A673 (cell line): ENCODE results near the gene ST7L. TPM values are rescaled to one million over a fixed set of nuclear protein-coding genes. Genes with fewer than 3 reads are reported as not detected.

Source experiments
- BruUV-seq: library from RNA; stranded (reverse); fragments of 400-500 nt; replicated peaks from 2 replicates; lab custom pipeline; 2021; lab: Mats Ljungman, UMichigan
- CTCF ChIA-PET: fragments of 300-600 bp; sonication (Branson Sonifier 250); formaldehyde crosslinking; loops from one replicate; lab custom pipeline; 2022; ENCODE audit warnings: antibody characterized with exemption; lab: Charles Lee
- POLR2A ChIA-PET: fragments of 300-600 bp; sonication (Branson Sonifier 250); formaldehyde crosslinking; loops from one replicate; lab custom pipeline; 2022; ENCODE audit warnings: antibody characterized with exemption; ENCODE audit not compliant: low non-redundant PET; lab: Charles Lee
- DNase-seq: peaks from one replicate; pipeline ENCODE4 v3.0.0-alpha.2; 2015; ENCODE audit warnings: low spot score
- H3K27ac ChIP-seq: fragments of 200-600 bp; sonication (generic); 2 replicates; pipeline ENCODE4 v1.5.1; 2016; ENCODE audit warnings: mixed run types, low read depth, mild to moderate bottlenecking, mixed read lengths, antibody characterized with exemption, low read length; ENCODE audit not compliant: poor library complexity, severe bottlenecking
- H3K27me3 ChIP-seq: fragments of 200-600 bp; sonication (generic); replicated peaks from 2 replicates; pipeline ENCODE4 v1.6.1; 2017; ENCODE audit warnings: mixed run types, low read depth, mild to moderate bottlenecking, mixed read lengths, antibody characterized with exemption, low read length; ENCODE audit not compliant: insufficient read depth, poor library complexity
- H3K36me3 ChIP-seq: fragments of 200-600 bp; sonication (generic); 2 replicates; pipeline ENCODE4 v1.6.1; 2016; ENCODE audit warnings: mixed run types, mild to moderate bottlenecking, mixed read lengths, antibody characterized with exemption, low read length; ENCODE audit not compliant: insufficient read depth, poor library complexity, severe bottlenecking
- H3K4me1 ChIP-seq: fragments of 200-600 bp; sonication (generic); 2 replicates; pipeline ENCODE4 v1.6.1; 2017; ENCODE audit warnings: mixed run types, mild to moderate bottlenecking, mixed read lengths, antibody characterized with exemption, low read length; ENCODE audit not compliant: insufficient read depth, poor library complexity, severe bottlenecking
- H3K4me3 ChIP-seq: fragments of 200-600 bp; sonication (generic); 2 replicates; pipeline ENCODE4 v1.5.1; 2016; ENCODE audit warnings: low read depth, mixed run types, mild to moderate bottlenecking, mixed read lengths, low read length; ENCODE audit not compliant: poor library complexity, severe bottlenecking
- H3K9me3 ChIP-seq: fragments of 200-600 bp; sonication (generic); 2 replicates; pipeline ENCODE4 v1.6.1; 2016; ENCODE audit warnings: mixed run types, low read depth, mild to moderate bottlenecking, mixed read lengths, antibody characterized with exemption, low read length; ENCODE audit not compliant: poor library complexity, severe bottlenecking
- CTCF ChIP-seq: fragments of 300-800, 200-600 bp; sonication (generic); conservative IDR thresholded peaks from 2 replicates; pipeline ENCODE4 v1.5.1; 2017; ENCODE audit warnings: low read depth, mild to moderate bottlenecking, antibody characterized with exemption, low read length, moderate library complexity, mixed read lengths
- EZH2 ChIP-seq: fragments of 200-600 bp; sonication (generic); IDR thresholded peaks from 2 replicates; pipeline ENCODE4 v1.6.1; 2017; ENCODE audit warnings: borderline replicate concordance, low read depth, mild to moderate bottlenecking, mixed read lengths, antibody characterized with exemption, low read length; ENCODE audit not compliant: poor library complexity, severe bottlenecking
- intact Hi-C: fragments of 100-400 bp; cut with micrococcal nuclease; formaldehyde crosslinking; loops from one replicate; pipeline ENCODE4 v1.10.0; 2022; ENCODE audit not compliant: unreplicated experiment
- total RNA-seq: library from RNA; stranded (reverse); gene quantifications from 2 replicates; pipeline ENCODE4 v1.2.3, GENCODE V29; 2021

ST7L gene
- total RNA-seq, 1 experiment from 2014 or later, result 29.6 TPM

GRCh38 chr1:112636056-112636455, 17.1 kb upstream of the ST7L start:
- Histone ChIP-seq H3K36me3 (no peaks in the 10 kb centered on the region), H3K9me3 (no peaks in the 10 kb centered on the region), H3K27me3 (no peaks in the 10 kb centered on the region), H3K4me1 (peaks cover 12% of the 10 kb centered on the region), H3K4me3 (no peak overlapping the region), H3K27ac (no peak overlapping the region)
- POLR2A ChIA-PET, result no interaction called here
- TF ChIP-seq EZH2, result no peak
- no peak for TF ChIP-seq CTCF
- intact Hi-C loops, result no loop called here
- BruUV-seq, result no TSS peak
- no peak for DNase-seq
- CTCF ChIA-PET, result interaction anchor here (0.6 kb wide), 1 partner anchor 436 kb away, joined by 6 read pairs; no protein-coding TSS in a partner anchor

- Histone ChIP-seq H3K27ac (no peak overlapping the region), H3K27me3 (no peaks in the 10 kb centered on the region), H3K9me3 (no peaks in the 10 kb centered on the region), H3K36me3 (no peaks in the 10 kb centered on the region), H3K4me1 (peaks cover 12% of the 10 kb centered on the region), H3K4me3 (no peak overlapping the region)
- POLR2A ChIA-PET, result no interaction called here
- intact Hi-C loops, result no loop called here
- BruUV-seq, result no TSS peak
- TF ChIP-seq EZH2 (no peak), CTCF (no peak)
- CTCF ChIA-PET, result no interaction called here
- DNase-seq, result no peak
Observed at GRCh38 chr1:112634367-112634766, 15.4 kb upstream of the ST7L start.

GRCh38 chr1:112633628-112634027, 14.7 kb upstream of the ST7L start:
- H3K27ac ChIP-seq, result no peak overlapping the region
- H3K4me3 ChIP-seq, result no peak overlapping the region
- no peak for TF ChIP-seq EZH2
- TF ChIP-seq CTCF, result no peak
- ChIA-PET POLR2A (no interaction called here), CTCF (no interaction called here)
- H3K4me1 ChIP-seq, result peaks cover 12% of the 10 kb centered on the region
- no TSS peak for BruUV-seq
- H3K36me3 ChIP-seq, result no peaks in the 10 kb centered on the region
- intact Hi-C loops, result no loop called here
- no peaks in the 10 kb centered on the region for H3K9me3 ChIP-seq
- no peaks in the 10 kb centered on the region for H3K27me3 ChIP-seq
- DNase-seq, result no peak
